Sigmoid colon (tissue), 4 donors: ENCODE results near the gene NFIA.

ENCODE experiments used
- CTCF ChIP-seq, 4 experiments: fragments of 450-650 bp in 3 of 4; fragments of 200-600 bp in 1 of 4; IDR thresholded peaks; one replicate each; pipeline ENCODE4 v1.5.1; 2016 to 2019; ENCODE audit warnings: antibody characterized with exemption in 4 of 4, mild to moderate bottlenecking in 3 of 4, moderate library complexity in 2 of 4
- EP300 ChIP-seq, 4 donors: sonication (generic); formaldehyde crosslinking; IDR thresholded peaks; one replicate each; pipeline ENCODE4 v1.6.1; 2017; ENCODE audit warnings: antibody characterized with exemption in 4 of 4
- POLR2AphosphoS5 ChIP-seq, 4 donors: sonication (generic); formaldehyde crosslinking; IDR thresholded peaks; one replicate each; pipeline ENCODE4 v1.6.1; 2017; ENCODE audit warnings: antibody characterized with exemption in 4 of 4

GRCh38 chr1:61245696-61246400 is 163.5 kb downstream of the NFIA start:
- TF ChIP-seq CTCF (IDR thresholded peaks at IDR 0.05) (no peak), EP300 (IDR thresholded peaks at IDR 0.05) (no peak), POLR2AphosphoS5 (IDR thresholded peaks at IDR 0.05) (no peak)
